D721Med (cell line): ENCODE measurements around the gene PPA1.
"Not testable (repeated sequence)": the region's sequence is repeated elsewhere in the genome, so short reads cannot be mapped to it uniquely, and the experiment has no call there.

ENCODE experiments used
- DNase-seq: peaks from one replicate; pipeline ENCODE4 v3.0.0; 2011; ENCODE audit warnings: low spot score; ENCODE audit not compliant: insufficient read length
- FAIRE-seq: peaks from 2 replicates; lab custom pipeline; 2011; peaks lifted over from hg19 to GRCh38; lab: Jason Lieb, UNC
- CTCF ChIP-seq: IDR thresholded peaks from 2 replicates; pipeline ENCODE4 v1.5.1; 2012; ENCODE audit warnings: mild to moderate bottlenecking, control low read depth; ENCODE audit not compliant: insufficient read depth; ENCODE audit errors: missing control alignments

PPA1 gene

GRCh38 chr10:70223728-70224127, 9.5 kb downstream of the PPA1 start:
- TF ChIP-seq CTCF: no peak
- no peak for FAIRE-seq
- DNase-seq: no peak

- not testable (repeated sequence) for FAIRE-seq
Observed at GRCh38 chr10:70222811-70223447, 10.3 kb downstream of the PPA1 start.

GRCh38 chr10:70222340-70222794, 10.9 kb downstream of the PPA1 start:
- FAIRE-seq (no peak), DNase-seq (no peak)
- TF ChIP-seq CTCF: no peak

More at GRCh38 chr10:70222811-70223447, 10.3 kb downstream of the PPA1 start:
- DNase-seq: not testable (repeated sequence)

GRCh38 chr10:70221030-70221429, 12.2 kb downstream of the PPA1 start:
- FAIRE-seq (no peak), DNase-seq (no peak)
- no peak for TF ChIP-seq CTCF

- no peak for FAIRE-seq
- TF ChIP-seq CTCF: no peak
- DNase-seq: no peak
Observed at GRCh38 chr10:70212879-70213278, 20.4 kb downstream of the PPA1 start.

GRCh38 chr10:70212277-70212676, 21.0 kb downstream of the PPA1 start:
- FAIRE-seq: no peak
- no peak for TF ChIP-seq CTCF
- no peak for DNase-seq

- TF ChIP-seq CTCF: no peak
- no peak for DNase-seq
Observed at GRCh38 chr10:70206762-70207161, 26.5 kb downstream of the PPA1 start.

More at GRCh38 chr10:70206762-70207161, 26.5 kb downstream of the PPA1 start:
- FAIRE-seq: no peak
